Stimulated activated CD4-positive, alpha-beta T cell treated with anti-CD3 and anti-CD28 coated beads, Interleukin-4, amount 100 ng/mL, for 48 hours (primary cell): Measurements from ENCODE around the gene C1QTNF5.
A peak's percentile ranks its signal among the peaks of the same experiment; 100 is the strongest.

ENCODE experiments used
- DNase-seq, 2 donors: peaks; one replicate each; pipeline ENCODE4 v3.0.0-alpha.2; 2020; ENCODE audit warnings: low read depth in 2 of 2

The C1QTNF5 gene

GRCh38 chr11:119373059-119373920, 32.6 kb upstream of the C1QTNF5 start:
- DNase-seq: no peak

- no peak for DNase-seq
These were observed 31.8 kb upstream of the C1QTNF5 start for GRCh38 chr11:119372260-119373058.

GRCh38 chr11:119371778-119372182, 31.1 kb upstream of the C1QTNF5 start:
- DNase-seq: no peak

- DNase-seq: no peak
These were observed 30.5 kb upstream of the C1QTNF5 start for GRCh38 chr11:119371067-119371601.

GRCh38 chr11:119370486-119371046, 29.9 kb upstream of the C1QTNF5 start:
- no peak for DNase-seq

GRCh38 chr11:119369132-119369925, 28.6 kb upstream of the C1QTNF5 start:
- DNase-seq: no peak

- no peak for DNase-seq
These were observed 27.7 kb upstream of the C1QTNF5 start for GRCh38 chr11:119368121-119369034.

GRCh38 chr11:119367661-119368120, 27.0 kb upstream of the C1QTNF5 start:
- DNase-seq: no peak

- DNase-seq: no peak
These were observed 26.3 kb upstream of the C1QTNF5 start for GRCh38 chr11:119366690-119367620.

- DNase-seq: no peak
These were observed 24.4 kb upstream of the C1QTNF5 start for GRCh38 chr11:119365071-119365591.

GRCh38 chr11:119363851-119364590, 23.3 kb upstream of the C1QTNF5 start:
- peak in 1 of 2 donors; percentile 46 for DNase-seq

GRCh38 chr11:119363081-119363850, 22.6 kb upstream of the C1QTNF5 start:
- no peak for DNase-seq

GRCh38 chr11:119362741-119363080, 22.0 kb upstream of the C1QTNF5 start:
- no peak for DNase-seq

- no peak for DNase-seq
These were observed 21.4 kb upstream of the C1QTNF5 start for GRCh38 chr11:119361941-119362725.

GRCh38 chr11:119361056-119361787, 20.5 kb upstream of the C1QTNF5 start:
- DNase-seq: peak; percentile 49 to 64
